Measurements from ENCODE around the gene DDX3X.
"Not testable (repeated sequence)": the region's sequence is repeated elsewhere in the genome, so short reads cannot be mapped to it uniquely, and the experiment has no call there.

Gene DDX3X

DNA sequence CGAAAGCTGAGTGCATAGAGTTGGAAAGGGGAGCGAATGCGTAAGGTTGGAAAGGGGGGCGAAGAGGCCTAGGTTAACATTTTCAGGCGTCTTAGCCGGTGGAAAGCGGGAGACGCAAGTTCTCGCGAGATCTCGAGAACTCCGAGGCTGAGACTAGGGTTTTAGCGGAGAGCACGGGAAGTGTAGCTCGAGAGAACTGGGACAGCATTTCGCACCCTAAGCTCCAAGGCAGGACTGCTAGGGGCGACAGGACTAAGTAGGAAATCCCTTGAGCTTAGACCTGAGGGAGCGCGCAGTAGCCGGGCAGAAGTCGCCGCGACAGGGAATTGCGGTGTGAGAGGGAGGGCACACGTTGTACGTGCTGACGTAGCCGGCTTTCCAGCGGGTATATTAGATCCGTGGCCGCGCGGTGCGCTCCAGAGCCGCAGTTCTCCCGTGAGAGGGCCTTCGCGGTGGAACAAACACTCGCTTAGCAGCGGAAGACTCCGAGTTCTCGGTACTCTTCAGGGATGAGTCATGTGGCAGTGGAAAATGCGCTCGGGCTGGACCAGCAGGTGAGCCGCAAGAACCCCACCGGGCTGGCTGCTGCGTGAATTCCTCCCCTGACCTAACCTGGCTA lies at the start of gene DDX3X:
Gene DDX3X, plus strand, starts transcription at position 419 of the 619 bp plus-strand sequence. Its CDS starts 91 bp downstream, at position 510.
- DNase-seq: peak; percentile 90

DNA sequence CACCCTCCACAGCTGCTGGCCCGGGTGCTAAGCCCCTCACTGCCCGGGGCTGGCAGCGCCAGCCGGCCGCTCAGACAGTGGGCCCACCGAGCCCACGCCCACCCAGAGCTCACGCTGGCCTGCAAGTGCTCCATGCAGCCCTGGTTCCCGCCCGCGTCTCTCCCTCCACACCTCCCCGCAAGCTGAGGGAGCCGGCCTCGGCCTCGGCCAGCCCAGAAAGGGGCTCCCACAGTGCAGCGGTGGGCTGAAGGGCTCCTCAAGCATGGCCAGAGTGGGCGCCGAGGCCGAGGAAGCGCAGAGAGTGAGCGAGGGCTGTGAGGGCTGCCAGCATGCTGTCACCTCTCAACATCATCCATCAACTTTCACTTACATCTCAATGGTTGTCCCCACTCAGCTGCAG lies 48.0 kb upstream of the DDX3X start:
- DNase-seq: not testable (repeated sequence)

DNA sequence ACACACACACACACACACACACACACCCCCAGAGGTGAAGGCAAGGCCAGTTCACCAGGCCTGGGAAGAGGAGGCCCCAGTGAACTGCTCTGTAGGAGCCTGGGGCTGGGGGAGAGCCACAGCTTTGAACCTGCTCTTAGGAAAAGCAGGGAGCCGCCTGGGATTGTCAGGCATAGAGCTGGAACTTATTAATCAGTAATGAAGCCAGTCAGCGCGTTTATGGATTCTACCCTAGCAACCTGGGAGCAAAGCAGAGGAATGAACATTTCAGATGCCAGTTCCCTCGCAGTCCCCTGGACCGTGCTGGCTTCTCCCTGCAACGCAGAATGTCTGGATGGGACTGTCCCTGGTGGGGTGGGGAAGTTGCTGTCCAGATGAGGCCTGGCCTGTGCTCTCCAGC lies 45.3 kb upstream of the DDX3X start:
- DNase-seq: no peak

DNA sequence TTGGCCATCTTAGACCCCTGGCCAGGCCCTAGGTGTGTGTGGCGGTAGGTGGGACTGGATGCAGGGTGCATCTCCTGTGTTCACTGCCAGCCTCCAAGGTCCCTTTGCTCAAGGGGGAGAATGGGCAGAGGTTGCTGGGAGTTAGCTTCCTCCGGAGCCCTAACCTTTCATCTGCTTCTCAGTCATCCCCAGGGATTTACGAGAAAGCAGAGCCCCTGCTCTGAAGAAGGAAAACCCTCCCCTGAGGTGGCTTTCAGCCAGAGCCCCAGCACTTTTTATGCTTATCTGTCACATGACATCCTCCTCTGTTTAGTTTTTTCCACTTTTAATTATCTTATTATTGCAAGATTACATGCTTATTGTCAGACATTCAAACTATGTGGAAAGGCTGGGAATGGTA lies 44.9 kb upstream of the DDX3X start:
- DNase-seq: no peak

GRCh38 chrX:41291309-41291708 lies 42.7 kb upstream of the DDX3X start:
- no peak for DNase-seq

- DNase-seq: no peak
Observed at GRCh38 chrX:41293269-41293668, 40.7 kb upstream of the DDX3X start.

DNA sequence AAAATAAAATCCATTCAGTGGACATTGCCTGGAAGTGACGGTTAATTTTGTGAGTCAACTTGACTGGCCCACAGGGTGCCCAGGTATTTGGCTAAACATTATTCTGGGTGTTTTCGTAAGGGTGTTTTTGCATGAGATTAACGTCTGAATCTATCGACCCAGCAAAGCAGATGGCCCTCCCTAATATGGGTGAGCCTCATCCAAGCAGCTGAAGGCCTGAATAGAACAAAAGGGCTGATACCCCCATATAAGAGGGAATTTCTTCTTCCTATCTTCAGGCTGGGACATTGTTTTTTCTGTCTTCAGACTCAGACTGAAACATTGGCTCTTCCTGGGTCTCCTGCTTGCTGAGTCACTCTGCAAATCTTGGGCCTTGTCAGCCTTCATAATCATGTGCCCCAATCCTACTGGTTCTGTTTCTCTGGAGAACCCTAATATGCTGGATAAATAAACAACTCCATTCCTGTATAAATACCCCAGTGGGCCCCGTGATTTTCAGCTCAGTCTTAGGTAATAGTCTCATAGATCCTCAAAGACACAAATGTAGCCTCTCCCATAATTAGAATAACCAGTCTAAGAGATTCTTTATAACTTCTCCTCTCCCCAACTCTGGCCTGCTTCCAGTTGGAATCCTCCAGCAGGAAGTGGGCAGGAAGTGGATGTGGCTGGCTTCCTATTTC lies 33.1 kb upstream of the DDX3X start:
- no peak for DNase-seq

DNA sequence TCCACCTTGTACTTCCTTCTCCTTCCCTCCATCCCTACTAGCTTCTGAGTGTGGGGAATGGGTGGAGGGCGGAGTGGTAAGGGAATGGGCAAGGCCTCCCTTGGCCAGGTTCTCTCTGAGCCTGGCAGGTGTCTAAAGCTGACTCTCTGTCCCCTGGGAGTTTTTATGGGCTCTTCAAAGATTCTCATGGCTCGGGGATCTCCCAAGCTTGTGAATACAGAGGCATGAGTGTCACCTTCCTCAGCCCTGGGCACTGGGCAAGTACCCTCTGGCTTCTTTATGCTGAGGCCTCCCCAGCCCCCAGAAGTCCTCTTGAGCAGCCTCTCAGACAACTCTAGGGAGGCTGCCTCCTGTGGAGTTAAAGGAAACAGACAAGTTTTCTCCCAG lies 32.5 kb upstream of the DDX3X start:
- no peak for DNase-seq

- peak; percentile 48 for DNase-seq
Observed at GRCh38 chrX:41302370-41302769, 31.6 kb upstream of the DDX3X start.

- no peak for DNase-seq
Observed at GRCh38 chrX:41303013-41303412, 30.9 kb upstream of the DDX3X start.

- DNase-seq: no peak
Observed at GRCh38 chrX:41304178-41304577, 29.8 kb upstream of the DDX3X start.

DNA sequence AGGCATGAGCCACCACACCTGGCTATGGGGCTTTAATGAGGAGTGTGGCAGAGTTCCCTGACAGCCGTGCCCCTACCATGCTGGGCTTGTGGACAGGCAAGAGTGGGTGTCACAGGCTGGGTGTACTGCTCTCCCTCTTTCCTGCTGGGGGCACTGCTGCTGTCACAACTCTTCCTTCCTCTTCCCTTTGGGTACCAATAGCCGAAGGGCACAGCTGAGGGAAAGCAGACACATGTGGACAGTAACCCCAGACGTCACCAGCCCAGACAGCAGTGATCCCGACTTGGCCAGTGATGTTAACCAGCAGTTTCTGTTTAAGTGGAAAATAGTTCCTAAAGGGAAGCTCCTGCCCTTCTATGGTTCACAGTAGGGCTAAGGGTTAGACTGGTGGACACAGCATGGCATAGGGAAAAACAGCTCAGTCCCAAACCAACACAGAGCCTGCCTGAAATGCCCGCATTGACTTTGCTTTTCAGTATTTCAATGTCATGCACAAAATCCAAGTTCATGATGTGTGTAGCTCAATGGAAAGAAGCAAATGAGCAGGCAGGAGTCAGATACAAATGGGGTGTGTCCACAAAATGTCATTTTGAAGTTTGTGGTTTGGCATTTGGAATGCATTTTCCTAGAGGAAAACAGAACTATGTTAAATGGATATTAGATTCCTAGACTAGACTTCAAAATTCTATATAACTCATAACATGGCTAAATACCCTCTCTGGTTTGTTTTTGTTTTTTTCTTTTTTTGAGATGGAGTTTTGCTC lies 24.9 kb upstream of the DDX3X start:
- DNase-seq: no peak

DNA sequence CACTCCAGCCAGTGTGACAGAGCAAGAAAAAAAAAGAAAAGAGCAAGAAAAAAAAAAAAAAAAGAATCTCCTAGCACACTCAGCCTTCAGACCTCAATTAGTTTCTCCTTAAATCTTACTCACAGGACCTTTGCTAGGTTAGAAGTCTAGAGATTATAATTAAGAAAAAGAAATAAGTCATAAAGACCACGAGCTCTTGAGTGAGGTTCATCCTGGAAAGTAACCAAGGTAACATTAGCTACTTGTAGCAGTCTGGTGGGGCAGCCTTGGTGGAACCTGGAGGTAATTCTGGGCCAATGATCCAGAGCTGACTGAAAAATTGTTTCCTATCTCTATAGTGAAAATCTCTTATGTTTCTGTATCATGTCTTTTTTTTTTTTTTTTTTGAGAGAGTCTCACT lies 21.2 kb upstream of the DDX3X start:
- no peak for DNase-seq

- DNase-seq: no peak
Observed at GRCh38 chrX:41313419-41313818, 20.5 kb upstream of the DDX3X start.

DNA sequence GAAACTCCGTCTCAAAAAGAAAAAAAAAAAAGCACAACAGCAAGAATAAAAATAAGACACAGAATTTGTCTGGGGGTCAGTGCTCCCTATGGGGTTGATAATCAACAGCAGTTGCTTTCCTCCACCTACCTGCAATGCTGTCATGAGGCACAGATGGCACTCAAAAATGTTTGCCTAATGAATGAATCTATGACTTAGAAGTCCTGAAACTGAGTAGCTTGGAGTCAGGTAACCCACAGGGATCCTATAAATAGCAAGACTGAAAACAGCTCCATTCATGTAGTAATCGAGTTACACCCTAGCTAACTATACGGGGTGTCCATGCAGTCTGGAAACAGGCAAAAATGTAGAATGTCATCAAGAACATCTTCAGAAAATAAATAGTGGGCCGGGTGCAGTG lies 19.8 kb upstream of the DDX3X start:
- DNase-seq: no peak

DNA sequence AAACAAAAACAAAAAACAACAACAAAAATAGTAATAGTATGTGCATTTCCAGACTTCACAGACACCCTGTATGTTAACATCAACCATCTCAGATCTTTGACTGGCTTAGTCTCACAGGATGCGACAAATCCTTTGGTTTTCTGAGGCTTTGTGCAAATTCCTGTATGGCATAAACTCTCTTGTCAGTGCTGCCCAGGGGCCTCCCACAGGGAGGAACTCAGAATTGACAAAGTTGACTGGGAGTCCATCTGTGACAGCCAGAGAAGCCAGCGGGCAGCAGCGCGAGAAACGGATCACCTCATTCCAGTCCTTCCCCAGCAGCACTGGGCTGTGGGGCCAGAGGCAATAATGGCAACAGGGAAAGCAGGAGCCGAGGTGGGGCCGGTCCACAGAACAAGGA lies 19.1 kb upstream of the DDX3X start:
- DNase-seq: no peak

- not testable (repeated sequence) for DNase-seq
Observed at GRCh38 chrX:41316266-41316665, 17.7 kb upstream of the DDX3X start.

- no peak for DNase-seq
Observed at GRCh38 chrX:41317477-41318208, 16.3 kb upstream of the DDX3X start.

DNA sequence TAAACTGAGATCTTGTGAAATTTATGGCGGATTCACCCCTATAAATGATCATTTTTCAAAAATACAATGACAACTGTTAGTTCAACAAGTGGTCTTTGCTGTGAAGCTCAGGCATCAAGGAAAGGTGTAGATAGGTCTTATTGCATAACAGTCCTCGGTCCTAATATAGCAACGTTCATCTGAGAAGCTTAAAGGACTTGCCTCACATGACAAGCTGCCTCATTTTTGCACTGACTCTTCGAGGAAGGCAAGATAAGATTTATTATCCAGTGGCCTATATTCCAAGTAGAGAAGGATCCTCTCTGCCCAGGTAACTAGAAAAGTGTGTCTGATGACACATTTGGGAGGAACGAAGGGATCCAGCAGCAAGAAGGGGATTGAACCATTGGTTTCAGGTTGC lies 13.6 kb upstream of the DDX3X start:
- DNase-seq: no peak

DNA sequence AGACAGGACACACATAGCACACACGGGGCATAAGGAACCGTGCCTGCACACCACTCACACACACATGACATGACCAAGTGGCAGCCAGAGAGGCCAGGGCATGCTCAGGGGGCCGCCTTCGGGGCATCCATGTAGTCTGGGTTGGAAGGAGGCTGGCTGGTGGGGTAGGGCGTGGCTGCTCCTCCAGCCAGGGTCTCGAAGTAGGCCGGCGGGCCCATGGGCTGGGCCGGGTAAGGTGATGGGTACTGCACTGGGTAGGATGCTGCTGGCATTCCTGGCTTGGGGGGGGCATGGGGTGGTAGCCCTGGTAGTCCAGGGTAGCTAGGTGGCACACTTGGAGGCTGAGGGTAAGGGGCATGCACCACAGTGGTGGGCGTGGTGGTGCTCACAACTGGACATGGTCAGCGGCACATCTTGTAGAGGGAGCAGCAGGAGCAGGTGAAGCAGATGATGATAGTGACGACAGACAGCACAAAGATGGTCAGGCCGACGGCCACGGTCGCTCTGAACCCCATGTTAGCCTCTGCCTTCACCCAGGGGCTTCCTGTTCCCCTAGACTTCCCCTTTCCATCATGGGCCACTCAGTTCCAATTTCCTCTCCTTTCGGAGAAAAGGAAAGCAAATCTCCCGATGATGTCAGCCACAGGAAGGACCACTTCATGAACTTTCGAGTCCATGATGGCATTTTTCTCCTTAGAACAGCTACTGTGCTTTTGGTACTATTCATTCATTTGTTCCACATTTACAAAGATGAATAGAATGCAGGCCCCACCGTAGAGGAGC lies 10.9 kb upstream of the DDX3X start:
- DNase-seq: no peak

GRCh38 chrX:41326431-41326830 lies 7.5 kb upstream of the DDX3X start:
- DNase-seq: no peak

GRCh38 chrX:41327341-41327740 lies 6.6 kb upstream of the DDX3X start:
- no peak for DNase-seq

DNA sequence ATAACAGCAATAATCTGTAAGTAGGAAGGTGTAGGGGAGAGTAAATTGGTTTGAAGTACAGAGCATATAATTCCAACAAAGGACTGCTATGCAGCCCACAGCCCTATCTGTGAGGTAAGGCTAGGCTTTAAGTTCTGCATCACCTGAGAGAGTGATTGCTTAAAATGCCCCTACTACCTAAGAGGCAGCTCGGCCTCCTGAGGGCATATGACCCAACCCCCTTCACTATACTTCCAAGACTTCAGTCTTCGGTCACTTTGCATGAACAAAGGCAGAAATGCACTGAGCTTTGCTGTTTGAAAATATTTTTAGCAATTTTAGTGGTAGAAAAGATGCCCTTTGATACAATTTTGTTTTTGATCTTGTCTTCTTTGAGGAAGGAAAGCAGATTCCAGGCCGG lies 4.9 kb upstream of the DDX3X start:
- DNase-seq: no peak
